H1 (cell line): ENCODE results near the gene TCF21.

Experiments used
- CEBPB ChIP-seq: IDR thresholded peaks from 2 replicates; pipeline ENCODE4 v1.6.1; 2012; ENCODE audit warnings: low read depth, low read length
- CTCF ChIP-seq, 3 experiments: IDR thresholded peaks; 1 replicate in 2 of 3; 2 replicates in 1 of 3; pipeline versions ENCODE4 v1.5.1 to v1.6.1; 2011; ENCODE audit warnings: low read length in 3 of 3, mild to moderate bottlenecking in 3 of 3, inconsistent platforms in 2 of 3, low read depth in 1 of 3, moderate library complexity in 1 of 3; ENCODE audit not compliant: insufficient read depth in 1 of 3; ENCODE audit errors: control extremely low read depth in 1 of 3
- EZH2 ChIP-seq: fragments of 200-600 bp; sonication (generic); IDR thresholded peaks from 2 replicates; pipeline ENCODE4 v1.7.1; 2012; ENCODE audit warnings: low read depth, mild to moderate bottlenecking, moderate library complexity, low read length, inconsistent platforms; ENCODE audit not compliant: severe bottlenecking
- JUN ChIP-seq: IDR thresholded peaks from 2 replicates; pipeline ENCODE4 v1.6.1; 2011; ENCODE audit warnings: low read depth, mild to moderate bottlenecking, improper control_type of control experiment, low read length
- JUND ChIP-seq: IDR thresholded peaks from 2 replicates; pipeline ENCODE4 v1.6.1; 2011; ENCODE audit warnings: mild to moderate bottlenecking, improper control_type of control experiment, low read length
- MAFK ChIP-seq: IDR thresholded peaks from 2 replicates; pipeline ENCODE4 v1.6.1; 2012; ENCODE audit warnings: low read depth, mild to moderate bottlenecking, improper control_type of control experiment, low read length
- MAX ChIP-seq: IDR thresholded peaks from 2 replicates; pipeline ENCODE4 v1.6.1; 2012; ENCODE audit warnings: inconsistent platforms
- NRF1 ChIP-seq: IDR thresholded peaks from 2 replicates; pipeline ENCODE4 v1.6.1; 2011; ENCODE audit warnings: mild to moderate bottlenecking, low read depth, low read length, improper control_type of control experiment
- POLR2A ChIP-seq, 2 experiments: IDR thresholded peaks; 1 replicate in 1 of 2; 2 replicates in 1 of 2; pipeline ENCODE4 v1.6.1; 2011; ENCODE audit warnings: low read depth in 2 of 2, low read length in 2 of 2, mild to moderate bottlenecking in 2 of 2; ENCODE audit errors: control extremely low read depth in 1 of 2
- POLR2AphosphoS5 ChIP-seq: IDR thresholded peaks from 2 replicates; pipeline ENCODE4 v1.6.1; 2011; ENCODE audit warnings: low read depth, low read length
- SIX5 ChIP-seq: IDR thresholded peaks from 2 replicates; pipeline ENCODE4 v1.6.1; 2011; ENCODE audit warnings: mild to moderate bottlenecking, low read depth, low read length
- SUZ12 ChIP-seq: fragments of 200-600 bp; sonication (generic); IDR thresholded peaks from 2 replicates; pipeline ENCODE4 v1.6.1; 2012; ENCODE audit warnings: mild to moderate bottlenecking, inconsistent platforms, low read length, moderate library complexity, mixed read lengths
- TCF12 ChIP-seq: IDR thresholded peaks from 2 replicates; pipeline ENCODE4 v1.6.1; 2011; ENCODE audit warnings: low read depth, mild to moderate bottlenecking, low read length
- YY1 ChIP-seq: IDR thresholded peaks from 2 replicates; pipeline ENCODE4 v1.6.1; 2011; ENCODE audit warnings: low read depth, mild to moderate bottlenecking, low read length

GRCh38 chr6:133937909-133938308, 49.0 kb downstream of the TCF21 start:
- TF ChIP-seq CTCF (IDR thresholded peaks at IDR 0.05; ENCODE audit: control extremely low read depth in 1 of 3, insufficient read depth in 1 of 3, low read depth in 1 of 3, low read length in 3 of 3) (no peak), EZH2 (no peak), POLR2A (IDR thresholded peaks at IDR 0.05; ENCODE audit: control extremely low read depth in 1 of 2, low read depth in 2 of 2, low read length in 2 of 2) (no peak), NRF1 (no peak), JUND (no peak), CEBPB (no peak), MAFK (no peak), MAX (no peak), SIX5 (no peak), YY1 (no peak), SUZ12 (no peak), POLR2AphosphoS5 (no peak), JUN (no peak), TCF12 (no peak)
